ENCODE measurements around the gene AJAP1. TPM values are rescaled to one million over a fixed set of nuclear protein-coding genes. Genes with fewer than 3 reads are reported as not detected.

AJAP1 gene
- total and polyA plus RNA-seq, 2 donors (not counting 1 experiment from before 2014, with no cell fraction given): 0.01 TPM; not detected in 1

- no peak overlapping the region for H3K9ac ChIP-seq (ENCODE audit: insufficient read depth, low read length)
- no peak overlapping the region for H3K4me2 ChIP-seq (ENCODE audit: extremely low read depth, insufficient read depth, low read length)
- no peak for DNase-seq (ENCODE audit: low read depth in 2 of 2)
- no peaks in the 10 kb centered on the region for H3K79me2 ChIP-seq (ENCODE audit: control insufficient read depth, insufficient read depth, low read length)
- no peak for TF ChIP-seq EZH2 (IDR thresholded peaks at IDR 0.05; ENCODE audit: low read length, missing control alignments)
- TF ChIP-seq, protein P1, sequence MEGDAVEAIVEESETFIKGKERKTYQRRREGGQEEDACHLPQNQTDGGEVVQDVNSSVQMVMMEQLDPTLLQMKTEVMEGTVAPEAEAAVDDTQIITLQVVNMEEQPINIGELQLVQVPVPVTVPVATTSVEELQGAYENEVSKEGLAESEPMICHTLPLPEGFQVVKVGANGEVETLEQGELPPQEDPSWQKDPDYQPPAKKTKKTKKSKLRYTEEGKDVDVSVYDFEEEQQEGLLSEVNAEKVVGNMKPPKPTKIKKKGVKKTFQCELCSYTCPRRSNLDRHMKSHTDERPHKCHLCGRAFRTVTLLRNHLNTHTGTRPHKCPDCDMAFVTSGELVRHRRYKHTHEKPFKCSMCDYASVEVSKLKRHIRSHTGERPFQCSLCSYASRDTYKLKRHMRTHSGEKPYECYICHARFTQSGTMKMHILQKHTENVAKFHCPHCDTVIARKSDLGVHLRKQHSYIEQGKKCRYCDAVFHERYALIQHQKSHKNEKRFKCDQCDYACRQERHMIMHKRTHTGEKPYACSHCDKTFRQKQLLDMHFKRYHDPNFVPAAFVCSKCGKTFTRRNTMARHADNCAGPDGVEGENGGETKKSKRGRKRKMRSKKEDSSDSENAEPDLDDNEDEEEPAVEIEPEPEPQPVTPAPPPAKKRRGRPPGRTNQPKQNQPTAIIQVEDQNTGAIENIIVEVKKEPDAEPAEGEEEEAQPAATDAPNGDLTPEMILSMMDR (conservative IDR thresholded peaks at IDR 0.05 in 1 of 2, IDR thresholded peaks at IDR 0.05 in 1 of 2; ENCODE audit: low read depth in 1 of 2, low read length in 2 of 2): no peak
- no peaks in the 10 kb centered on the region for H4K20me1 ChIP-seq (ENCODE audit: control insufficient read depth, extremely low read depth, insufficient read depth, low read length)
- no peaks in the 10 kb centered on the region for H3K36me3 ChIP-seq (ENCODE audit: control insufficient read depth, insufficient read depth, low read length)
- no peaks in the 10 kb centered on the region for H3K27me3 ChIP-seq (ENCODE audit: control insufficient read depth, insufficient read depth, low read length)
- no peaks in the 10 kb centered on the region for H3K4me1 ChIP-seq (ENCODE audit: control insufficient read depth, extremely low read depth, insufficient read depth, low read length)
- no peak overlapping the region for H3K4me3 ChIP-seq (replicated peaks in 1 of 4; ENCODE audit: control extremely low read depth in 1 of 4, insufficient read depth in 1 of 4, low read depth in 3 of 4, low read length in 4 of 4)
- H3K27ac ChIP-seq (ENCODE audit: insufficient read depth, low read length): no peak overlapping the region
- no peaks in the 10 kb centered on the region for H3K9me3 ChIP-seq (ENCODE audit: control insufficient read depth, insufficient read depth, low read depth, low read length)
- H2AFZ ChIP-seq (ENCODE audit: low read length): no peak overlapping the region
Measured at GRCh38 chr1:4837752-4838151, 183.3 kb downstream of the AJAP1 start.

DNA sequence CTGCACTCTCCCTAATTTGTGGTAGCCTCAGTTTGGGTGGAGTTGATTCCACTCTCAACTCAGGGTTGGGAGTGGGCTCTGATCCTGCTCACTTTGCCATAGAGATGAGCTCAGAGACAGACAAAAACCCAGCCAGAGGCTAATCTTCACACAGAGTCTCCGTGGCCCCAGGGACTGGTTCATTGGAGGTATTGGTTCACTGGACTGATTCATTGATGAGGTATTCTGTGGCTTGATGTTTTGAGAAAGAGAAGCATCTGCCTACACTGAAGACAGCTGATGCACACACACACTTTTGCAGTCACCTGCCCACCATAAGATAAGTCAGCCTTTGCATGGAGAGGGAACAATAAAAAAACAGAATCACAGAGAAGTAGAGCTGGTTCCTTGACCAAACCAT, 183.8 kb downstream of the AJAP1 start:
- H2AFZ ChIP-seq (ENCODE audit: low read length): no peak overlapping the region
- no peak overlapping the region for H3K4me2 ChIP-seq (ENCODE audit: extremely low read depth, insufficient read depth, low read length)
- H3K4me3 ChIP-seq (replicated peaks in 1 of 4; ENCODE audit: control extremely low read depth in 1 of 4, insufficient read depth in 1 of 4, low read depth in 3 of 4, low read length in 4 of 4): no peak overlapping the region
- H3K36me3 ChIP-seq (ENCODE audit: control insufficient read depth, insufficient read depth, low read length): no peaks in the 10 kb centered on the region
- H3K9ac ChIP-seq (ENCODE audit: insufficient read depth, low read length): no peak overlapping the region
- H3K9me3 ChIP-seq (ENCODE audit: control insufficient read depth, insufficient read depth, low read depth, low read length): no peaks in the 10 kb centered on the region
- H3K4me1 ChIP-seq (ENCODE audit: control insufficient read depth, extremely low read depth, insufficient read depth, low read length): no peaks in the 10 kb centered on the region
- no peak overlapping the region for H3K27ac ChIP-seq (ENCODE audit: insufficient read depth, low read length)
- no peaks in the 10 kb centered on the region for H4K20me1 ChIP-seq (ENCODE audit: control insufficient read depth, extremely low read depth, insufficient read depth, low read length)
- H3K79me2 ChIP-seq (ENCODE audit: control insufficient read depth, insufficient read depth, low read length): no peaks in the 10 kb centered on the region
- no peaks in the 10 kb centered on the region for H3K27me3 ChIP-seq (ENCODE audit: control insufficient read depth, insufficient read depth, low read length)
- no peak for DNase-seq (ENCODE audit: low read depth in 2 of 2)
- TF ChIP-seq, protein P1 (conservative IDR thresholded peaks at IDR 0.05 in 1 of 2, IDR thresholded peaks at IDR 0.05 in 1 of 2; ENCODE audit: low read depth in 1 of 2, low read length in 2 of 2): no peak
- TF ChIP-seq EZH2 (IDR thresholded peaks at IDR 0.05; ENCODE audit: low read length, missing control alignments): no peak

Measured in fibroblast of lung (primary cell).